H1 (cell line): ENCODE results near the gene HARS2. TPM values are rescaled to one million over a fixed set of nuclear protein-coding genes. Genes with fewer than 3 reads are reported as not detected.

ENCODE experiments used
- CTCF ChIA-PET: fragments of 300-600 bp; sonication (Branson Sonifier 250); formaldehyde crosslinking; loops from one replicate; lab custom pipeline; 2021; ENCODE audit not compliant: partially characterized antibody; lab: Charles Lee
- POLR2A ChIA-PET: fragments of 300-600 bp; sonication (Branson Sonifier 250); formaldehyde crosslinking; loops from one replicate; lab custom pipeline; 2021; ENCODE audit warnings: inconsistent platforms; ENCODE audit not compliant: partially characterized antibody; lab: Charles Lee
- DNase-seq, 2 experiments: peaks; one replicate each; pipeline versions ENCODE4 v3.0.0 to v3.0.0-alpha.2; 2010 to 2022; ENCODE audit warnings: low spot score in 2 of 2, low read depth in 1 of 2, mixed read lengths in 1 of 2
- FAIRE-seq: peaks from 2 replicates; lab custom pipeline; 2011; peaks lifted over from hg19 to GRCh38; lab: Jason Lieb, UNC
- H2AFZ ChIP-seq: 2 replicates; pipeline ENCODE4 v1.8.1; 2012; ENCODE audit warnings: low read length, inconsistent platforms
- H2AK5ac ChIP-seq: 2 replicates; pipeline ENCODE4 v1.6.1; 2013; ENCODE audit warnings: low read depth, low read length
- H2BK120ac ChIP-seq: replicated peaks from 2 replicates; pipeline ENCODE3; 2013; ENCODE audit warnings: low read depth, low read length, inconsistent platforms
- H2BK12ac ChIP-seq: 2 replicates; pipeline ENCODE4 v1.6.1; 2013; ENCODE audit warnings: low read depth, low read length
- H2BK15ac ChIP-seq: 2 replicates; pipeline ENCODE4 v1.6.1; 2013; ENCODE audit warnings: low read length
- H2BK20ac ChIP-seq: 2 replicates; pipeline ENCODE4 v1.6.1; 2013; ENCODE audit warnings: low read length
- H2BK5ac ChIP-seq: 2 replicates; pipeline ENCODE4 v1.6.1; 2013; ENCODE audit warnings: low read depth, low read length
- H3K14ac ChIP-seq: 2 replicates; pipeline ENCODE4 v1.6.1; 2013; ENCODE audit warnings: inconsistent platforms; ENCODE audit not compliant: insufficient read length
- H3K18ac ChIP-seq: 2 replicates; pipeline ENCODE4 v1.6.1; 2013; ENCODE audit warnings: low read length; ENCODE audit errors: extremely low read depth
- H3K23ac ChIP-seq: 2 replicates; pipeline ENCODE4 v1.6.1; 2013; ENCODE audit warnings: inconsistent platforms; ENCODE audit not compliant: insufficient read length
- H3K23me2 ChIP-seq: 2 replicates; pipeline ENCODE4 v1.6.1; 2013; ENCODE audit warnings: low read depth, low read length
- H3K27ac ChIP-seq: 2 replicates; pipeline ENCODE4 v1.6.1; 2011; ENCODE audit warnings: low read depth, low read length, inconsistent platforms
- H3K27me3 ChIP-seq, 4 experiments: replicated peaks in 1 of 4; 1 replicate in 1 of 4; 2 replicates in 3 of 4; pipeline versions ENCODE4 v1.6.1 to v1.8.1; 2011 to 2013; ENCODE audit warnings: low read length in 3 of 4, mild to moderate bottlenecking in 3 of 4, inconsistent platforms in 2 of 4, mixed read lengths in 2 of 4, moderate library complexity in 1 of 4; ENCODE audit not compliant: control insufficient read depth in 3 of 4, insufficient read depth in 3 of 4; ENCODE audit errors: extremely low read depth in 1 of 4
- H3K36me3 ChIP-seq, 4 experiments: 2 replicates each; pipeline versions ENCODE4 v1.6.1 to v1.8.1; 2011 to 2013; ENCODE audit warnings: mild to moderate bottlenecking in 4 of 4, low read length in 3 of 4, moderate library complexity in 2 of 4, control low read depth in 1 of 4, inconsistent platforms in 1 of 4; ENCODE audit not compliant: insufficient read depth in 4 of 4, control insufficient read depth in 2 of 4
- H3K4ac ChIP-seq: replicated peaks from 2 replicates; pipeline ENCODE3; 2013; ENCODE audit warnings: low read length, low read depth, mixed read lengths, inconsistent platforms; ENCODE audit not compliant: insufficient read length
- H3K4me1 ChIP-seq, 4 experiments: replicated peaks in 1 of 4; 1 replicate in 1 of 4; 2 replicates in 3 of 4; pipeline versions ENCODE4 v1.6.1 to v1.8.1; 2011 to 2013; ENCODE audit warnings: low read length in 3 of 4, inconsistent platforms in 2 of 4, mixed read lengths in 1 of 4; ENCODE audit not compliant: insufficient read depth in 4 of 4, control insufficient read depth in 3 of 4
- H3K4me2 ChIP-seq, 2 experiments: 2 replicates each; pipeline versions ENCODE4 v1.6.1 to v1.8.1; 2011 to 2013; ENCODE audit warnings: low read depth in 2 of 2, low read length in 2 of 2, control low read depth in 1 of 2, inconsistent platforms in 1 of 2, mild to moderate bottlenecking in 1 of 2; ENCODE audit not compliant: insufficient read depth in 1 of 2
- H3K4me3 ChIP-seq, 4 experiments: fragments of 200-600, 300-600 bp in 1 of 4; sonication (generic), shearing (Covaris generic), sonication (Bioruptor Twin) in 1 of 4; 2 replicates each; pipeline versions ENCODE4 v1.5.1 to v1.8.1; 2011 to 2016; ENCODE audit warnings: low read length in 4 of 4, low read depth in 3 of 4, control low read depth in 2 of 4, inconsistent platforms in 2 of 4, mild to moderate bottlenecking in 2 of 4, mixed read lengths in 1 of 4, moderate library complexity in 1 of 4; ENCODE audit not compliant: insufficient read depth in 2 of 4; ENCODE audit errors: extremely low read depth in 1 of 4
- H3K56ac ChIP-seq: replicated peaks from 2 replicates; pipeline ENCODE3; 2013; ENCODE audit warnings: low read depth, mild to moderate bottlenecking, mixed read lengths, low read length, inconsistent platforms; ENCODE audit not compliant: insufficient read length
- H3K79me1 ChIP-seq: 2 replicates; pipeline ENCODE4 v1.6.1; 2013; ENCODE audit warnings: low read depth, low read length, control low read depth
- H3K79me2 ChIP-seq, 2 experiments: 2 replicates each; pipeline versions ENCODE4 v1.6.1 to v1.8.1; 2012 to 2013; ENCODE audit warnings: low read length in 2 of 2, mild to moderate bottlenecking in 2 of 2, inconsistent platforms in 1 of 2; ENCODE audit not compliant: insufficient read depth in 2 of 2, control insufficient read depth in 1 of 2
- H3K9ac ChIP-seq, 4 experiments: replicated peaks in 1 of 4; 1 replicate in 1 of 4; 2 replicates in 3 of 4; pipeline versions ENCODE4 v1.6.1 to v1.8.1; 2011 to 2013; ENCODE audit warnings: low read depth in 3 of 4, low read length in 3 of 4, control low read depth in 2 of 4, mild to moderate bottlenecking in 2 of 4, moderate library complexity in 2 of 4, inconsistent platforms in 1 of 4; ENCODE audit errors: extremely low read depth in 1 of 4
- H3K9me3 ChIP-seq, 2 experiments: 2 replicates each; pipeline versions ENCODE4 v1.6.1 to v1.8.1; 2012 to 2013; ENCODE audit warnings: mild to moderate bottlenecking in 2 of 2, moderate library complexity in 2 of 2, control low read depth in 1 of 2, inconsistent platforms in 1 of 2, low read depth in 1 of 2, low read length in 1 of 2, mixed read lengths in 1 of 2; ENCODE audit not compliant: insufficient read depth in 2 of 2
- H4K20me1 ChIP-seq, 2 experiments: replicated peaks in 1 of 2; 2 replicates each; pipeline versions ENCODE3 to v1.8.1; 2011 to 2013; ENCODE audit warnings: inconsistent platforms in 2 of 2, low read length in 2 of 2, mild to moderate bottlenecking in 1 of 2; ENCODE audit not compliant: insufficient read depth in 2 of 2, control insufficient read depth in 1 of 2
- H4K5ac ChIP-seq: 2 replicates; pipeline ENCODE4 v1.6.1; 2013; ENCODE audit warnings: low read length, low read depth, mixed read lengths, inconsistent platforms; ENCODE audit not compliant: insufficient read length
- H4K8ac ChIP-seq: 2 replicates; pipeline ENCODE4 v1.8.0; 2013; ENCODE audit warnings: mild to moderate bottlenecking, moderate library complexity, low read length, inconsistent platforms; ENCODE audit not compliant: insufficient read depth; ENCODE audit errors: extremely low read depth
- H4K91ac ChIP-seq: replicated peaks from 2 replicates; pipeline ENCODE3; 2013; ENCODE audit warnings: low read length, mixed read lengths, inconsistent platforms; ENCODE audit not compliant: insufficient read length
- BCL11A ChIP-seq, 2 experiments: IDR thresholded peaks; one replicate each; pipeline ENCODE4 v1.6.1; 2011; ENCODE audit warnings: low read depth in 2 of 2, low read length in 2 of 2, mild to moderate bottlenecking in 2 of 2
- CBX5 ChIP-seq: fragments of 300-800, 300-1000 bp; sonication (generic); IDR thresholded peaks from 2 replicates; pipeline ENCODE4 v1.7.1; 2016; ENCODE audit warnings: antibody characterized with exemption, low read length, low read depth
- KDM4A ChIP-seq: IDR thresholded peaks from one replicate; pipeline ENCODE4 v1.7.1; 2012; ENCODE audit warnings: low read depth, mild to moderate bottlenecking, moderate library complexity, low read length, inconsistent platforms; ENCODE audit not compliant: severe bottlenecking
- KDM5A ChIP-seq: fragments of 200-600 bp; IDR thresholded peaks from 2 replicates; pipeline ENCODE4 v1.7.1; 2012; ENCODE audit warnings: mild to moderate bottlenecking, low read length, inconsistent platforms, mixed read lengths
- POU5F1 ChIP-seq: IDR thresholded peaks from 2 replicates; pipeline ENCODE4 v1.6.1; 2011; ENCODE audit warnings: low read depth, mild to moderate bottlenecking, low read length, moderate library complexity
- SP2 ChIP-seq: IDR thresholded peaks from 2 replicates; pipeline ENCODE4 v1.6.1; 2012; ENCODE audit warnings: mild to moderate bottlenecking, low read length, inconsistent platforms
- TAF7 ChIP-seq: optimal IDR thresholded peaks from 2 replicates; pipeline ENCODE3; 2011; ENCODE audit warnings: low read depth, mild to moderate bottlenecking, inconsistent platforms, low read length, moderate library complexity, borderline replicate concordance
- TCF12 ChIP-seq: IDR thresholded peaks from 2 replicates; pipeline ENCODE4 v1.6.1; 2011; ENCODE audit warnings: low read depth, mild to moderate bottlenecking, low read length
- WGBS, 2 experiments: shearing (Covaris generic) in 1 of 2; methylation state at CpG; one replicate each; pipeline versions ENCODE4 v1.1.6 to v1.1.7; 2013 to 2015; ENCODE audit warnings: low lambda C conversion rate in 2 of 2, mixed read lengths in 2 of 2, inconsistent platforms in 1 of 2, low coverage in 1 of 2, missing lambda C conversion rate in 1 of 2; ENCODE audit not compliant: insufficient replicate concordance in 2 of 2, insufficient coverage in 1 of 2, insufficient read length in 1 of 2; ENCODE audit errors: extremely low coverage in 1 of 2, missing lambda C conversion rate in 1 of 2; 5-methylcytosine and 5-hydroxymethylcytosine counted together
- polyA plus RNA-seq, 7 experiments: library from polyadenylated mRNA; depleted of rRNA in 3 of 7; stranded (reverse) in 5 of 7; unstranded in 2 of 7; fragments of >200 nt in 5 of 7; fragments of 200-250 nt in 2 of 7; gene quantifications; 1 replicate in 5 of 7; 2 replicates in 1 of 7; 4 replicates in 1 of 7; pipeline versions ENCODE4 v1.2.1 to v1.2.3, GENCODE V29; 2011 to 2013; ENCODE audit warnings: missing spikeins in 2 of 7, mixed read lengths in 2 of 7
- total RNA-seq: library from RNA; stranded (reverse); fragmentation: NEBNext Ultra II Directional; extraction: Animal tissue kit (Norgen Biotek cat#: 25700); gene quantifications from 2 replicates; pipeline ENCODE4 v1.2.1, GENCODE V29; 2021

Gene HARS2
- total and polyA plus RNA-seq, 2 of the 8 experiments (the other 6 are each of a cell fraction or from before 2014, with no cell fraction given), result 16.1 to 23.1 TPM

- WGBS, 2 experiments, result 95% methylated on average over 50 of the region's 70 CpGs; no CpG with 5 or more reads in 1 of the 2 experiments
- Histone ChIP-seq H3K9me3 (no peaks in the 10 kb centered on the region), H4K8ac (no peak overlapping the region), H3K56ac (no peak overlapping the region), H3K36me3 (peaks cover 15 to 64% (median 49%) of the 10 kb centered on the region in 4 experiments), H3K9ac (no peak overlapping the region), H3K23me2 (no peaks in the 10 kb centered on the region), H4K5ac (no peak overlapping the region), H3K79me1 (peaks cover 3% of the 10 kb centered on the region; the same call in 1 of the 2 replicates), H2BK5ac (peak overlapping the region; percentile 52; the same call in 1 of the 2 replicates), H3K79me2 (no peaks in the 10 kb centered on the region), H4K91ac (no peak overlapping the region), H2AK5ac (no peak overlapping the region), H2AFZ (no peak overlapping the region), H3K18ac (no peak overlapping the region; the same call in 1 of the 2 replicates), H3K4me1 (no peaks in the 10 kb centered on the region; a peak in 1 of 7 replicates), H2BK12ac (no peak overlapping the region), H3K14ac (no peak overlapping the region), H4K20me1 (peaks cover 0 to 4% of the 10 kb centered on the region in 2 experiments), H3K27ac (no peak overlapping the region), H3K27me3 (no peaks in the 10 kb centered on the region), H3K23ac (no peak overlapping the region), H2BK20ac (no peak overlapping the region), H2BK120ac (no peak overlapping the region), H2BK15ac (no peak overlapping the region), H3K4me3 (no peak overlapping the region), H3K4ac (no peak overlapping the region), H3K4me2 (peak overlapping the region in 1 of 2 experiments; percentile 33; a peak in 3 of 4 replicates)
- DNase-seq (peak in 1 of 2 experiments; percentile 52), FAIRE-seq (no peak)
- TF ChIP-seq SP2 (no peak), KDM5A (no peak), TAF7 (no peak), POU5F1 (no peak), CBX5 (no peak), KDM4A (no peak), BCL11A (IDR thresholded peaks at IDR 0.05; ENCODE audit: low read depth in 2 of 2, low read length in 2 of 2) (no peak), TCF12 (no peak)
- ChIA-PET POLR2A (interaction anchor here (0.9 to 3.9 kb wide), 17 partner anchors 8 to 370 kb away, joined by 3 to 26 read pairs (median 4); partner anchors contain the start of genes EIF4EBP3, HARS1, HARS2 and IK), CTCF (interaction anchor here (1.1 kb wide), 1 partner anchor 37 kb away, joined by 4 read pairs; no protein-coding TSS in a partner anchor)
Observed at GRCh38 chr5:140672455-140673186, 18.6 kb upstream of the HARS2 start.
